Measurements from ENCODE around the gene GRB7. TPM values are rescaled to one million over a fixed set of nuclear protein-coding genes. Genes with fewer than 3 reads are reported as not detected.

Gene GRB7
- total RNA-seq, 1 donor from 2014 or later, result 1.6 TPM

DNA sequence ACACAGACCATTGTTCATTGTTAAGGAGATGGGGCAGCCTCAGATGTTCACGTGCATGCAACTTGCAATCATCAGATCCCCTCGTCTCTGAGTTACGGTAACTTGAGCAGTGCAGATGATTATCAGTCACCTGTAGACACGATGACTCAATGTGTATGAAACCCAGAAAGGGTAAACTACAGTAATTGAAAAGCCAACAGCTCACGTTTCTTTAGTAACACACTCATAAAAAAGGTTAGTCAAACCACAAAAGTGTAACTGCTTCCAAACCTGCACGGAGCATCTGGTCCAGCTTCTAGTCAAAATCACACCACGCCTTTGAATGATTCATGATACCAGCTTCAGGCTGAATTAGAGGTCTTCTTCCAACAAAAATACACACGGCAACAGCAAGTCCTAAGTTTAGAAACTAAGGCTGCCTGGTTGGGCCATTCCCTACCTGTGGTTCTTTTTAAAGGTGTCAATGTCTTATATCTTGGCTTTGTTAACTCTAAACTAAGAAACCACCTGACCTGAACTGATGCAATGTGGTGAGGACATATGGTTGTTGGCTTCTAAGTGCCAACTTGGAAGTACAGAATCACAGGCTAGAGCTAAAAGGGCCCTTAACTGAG is 32.3 kb downstream of the GRB7 start:
- no peak for DNase-seq (ENCODE audit: low spot score in 2 of 2)
- no peaks in the 10 kb centered on the region for H3K4me1 ChIP-seq
- intact Hi-C loops (cut with DNase I), result no loop called here
- no peak overlapping the region for H3K27ac ChIP-seq
- no peaks in the 10 kb centered on the region for H3K9me3 ChIP-seq
- no peak overlapping the region for H3K4me3 ChIP-seq
- H3K36me3 ChIP-seq, result no peaks in the 10 kb centered on the region
- TF ChIP-seq, protein P1, sequence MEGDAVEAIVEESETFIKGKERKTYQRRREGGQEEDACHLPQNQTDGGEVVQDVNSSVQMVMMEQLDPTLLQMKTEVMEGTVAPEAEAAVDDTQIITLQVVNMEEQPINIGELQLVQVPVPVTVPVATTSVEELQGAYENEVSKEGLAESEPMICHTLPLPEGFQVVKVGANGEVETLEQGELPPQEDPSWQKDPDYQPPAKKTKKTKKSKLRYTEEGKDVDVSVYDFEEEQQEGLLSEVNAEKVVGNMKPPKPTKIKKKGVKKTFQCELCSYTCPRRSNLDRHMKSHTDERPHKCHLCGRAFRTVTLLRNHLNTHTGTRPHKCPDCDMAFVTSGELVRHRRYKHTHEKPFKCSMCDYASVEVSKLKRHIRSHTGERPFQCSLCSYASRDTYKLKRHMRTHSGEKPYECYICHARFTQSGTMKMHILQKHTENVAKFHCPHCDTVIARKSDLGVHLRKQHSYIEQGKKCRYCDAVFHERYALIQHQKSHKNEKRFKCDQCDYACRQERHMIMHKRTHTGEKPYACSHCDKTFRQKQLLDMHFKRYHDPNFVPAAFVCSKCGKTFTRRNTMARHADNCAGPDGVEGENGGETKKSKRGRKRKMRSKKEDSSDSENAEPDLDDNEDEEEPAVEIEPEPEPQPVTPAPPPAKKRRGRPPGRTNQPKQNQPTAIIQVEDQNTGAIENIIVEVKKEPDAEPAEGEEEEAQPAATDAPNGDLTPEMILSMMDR (IDR thresholded peaks at IDR 0.05), result no peak
- H3K27me3 ChIP-seq, result no peaks in the 10 kb centered on the region

DNA sequence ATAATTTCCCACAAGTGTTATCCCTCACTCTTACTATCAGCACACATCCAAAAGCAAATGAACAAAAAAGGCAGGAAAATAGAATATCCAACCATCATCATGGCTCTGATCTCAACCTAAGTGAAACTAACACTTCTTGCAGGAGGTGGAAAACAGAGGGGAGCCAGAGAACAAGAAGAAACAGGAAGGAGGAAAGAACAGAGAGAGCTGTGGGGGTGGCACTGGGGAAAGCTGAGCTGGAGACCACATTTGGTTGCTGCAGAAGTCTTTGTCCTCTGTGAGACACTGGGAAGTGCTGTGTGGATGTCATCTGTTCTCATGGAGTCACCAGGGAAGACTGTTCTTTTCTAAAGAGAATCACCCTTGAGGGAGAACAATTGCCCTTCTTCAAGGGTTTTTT is 34.7 kb downstream of the GRB7 start:
- H3K27me3 ChIP-seq, result no peaks in the 10 kb centered on the region
- no peaks in the 10 kb centered on the region for H3K4me1 ChIP-seq
- intact Hi-C loops (cut with DNase I), result no loop called here
- no peak overlapping the region for H3K4me3 ChIP-seq
- no peak for DNase-seq (ENCODE audit: low spot score in 2 of 2)
- H3K9me3 ChIP-seq, result no peaks in the 10 kb centered on the region
- TF ChIP-seq, protein P1 (IDR thresholded peaks at IDR 0.05), result no peak
- H3K27ac ChIP-seq, result no peak overlapping the region
- no peaks in the 10 kb centered on the region for H3K36me3 ChIP-seq

DNA sequence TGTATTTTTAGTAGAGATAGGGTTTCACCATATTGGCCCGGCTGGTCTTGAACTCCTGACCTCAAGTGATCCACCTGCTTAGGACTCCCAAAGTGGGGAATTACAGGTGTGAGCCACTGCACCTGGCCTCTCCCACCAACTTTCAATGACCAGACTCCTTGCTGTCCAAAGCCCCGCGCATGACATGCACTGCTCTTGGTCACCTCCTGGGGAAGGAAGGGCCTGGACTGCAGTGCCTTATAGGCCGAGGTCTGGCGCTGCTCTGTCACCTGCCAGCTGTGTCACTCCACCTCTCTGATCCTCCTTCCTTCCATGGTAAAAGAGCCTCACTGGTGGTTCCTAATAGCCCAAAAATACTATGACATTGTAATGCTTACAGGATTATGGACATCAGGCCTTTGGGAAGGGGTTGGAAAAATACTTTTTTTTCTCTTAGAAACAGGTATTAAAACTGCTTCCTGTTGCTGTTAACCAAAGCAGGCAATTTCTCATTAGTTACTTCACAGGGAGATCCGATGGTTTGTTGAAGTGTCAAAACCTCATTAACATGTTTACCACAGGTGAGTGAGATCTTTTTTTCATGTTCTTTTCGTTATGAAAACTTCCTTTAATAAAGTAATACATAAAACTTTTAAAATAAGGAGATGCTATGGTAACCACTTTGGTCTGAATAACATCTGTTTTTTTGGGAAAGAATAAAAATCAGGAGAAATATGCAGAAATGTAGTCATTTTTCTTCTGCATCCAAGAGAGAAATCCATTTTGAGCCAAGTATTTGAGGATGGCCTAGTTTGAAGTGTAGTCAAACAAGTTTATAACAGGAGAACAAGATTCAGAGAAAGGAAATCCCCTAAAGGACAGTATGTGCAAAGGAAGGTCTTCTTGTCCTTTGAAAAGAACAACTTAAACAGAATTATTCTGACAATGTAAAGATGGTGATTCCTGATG is 35.5 kb downstream of the GRB7 start:
- Histone ChIP-seq H3K27me3 (no peaks in the 10 kb centered on the region), H3K4me1 (no peaks in the 10 kb centered on the region), H3K9me3 (no peaks in the 10 kb centered on the region), H3K4me3 (no peak overlapping the region), H3K36me3 (no peaks in the 10 kb centered on the region), H3K27ac (no peak overlapping the region)
- no peak for DNase-seq (ENCODE audit: low spot score in 2 of 2)
- TF ChIP-seq, protein P1 (IDR thresholded peaks at IDR 0.05), result no peak
- intact Hi-C loops (cut with DNase I), result no loop called here

DNA sequence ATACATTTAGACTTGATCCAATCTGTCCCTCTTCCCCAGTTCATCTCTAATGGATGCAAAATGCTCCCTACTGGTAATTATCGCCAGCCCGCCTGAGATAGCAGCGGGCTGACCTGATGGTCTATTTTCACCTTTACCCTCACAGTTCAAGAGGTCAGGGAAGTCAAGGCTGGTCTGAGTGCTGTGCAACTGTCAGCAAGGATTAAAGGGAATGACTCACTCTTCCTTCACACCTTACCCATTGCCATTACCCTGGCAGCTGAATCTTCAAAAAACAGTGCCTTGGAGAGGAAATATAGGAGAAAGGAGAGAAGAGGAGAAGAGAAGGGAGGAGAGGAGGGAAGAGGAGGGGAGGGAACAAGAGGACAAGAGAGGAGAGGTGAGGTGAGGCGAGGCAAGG is 36.3 kb downstream of the GRB7 start:
- H3K4me3 ChIP-seq, result no peak overlapping the region
- no peak overlapping the region for H3K27ac ChIP-seq
- TF ChIP-seq, protein P1 (IDR thresholded peaks at IDR 0.05), result no peak
- H3K9me3 ChIP-seq, result no peaks in the 10 kb centered on the region
- intact Hi-C loops (cut with DNase I), result no loop called here
- DNase-seq (ENCODE audit: low spot score in 2 of 2), result no peak
- H3K36me3 ChIP-seq, result no peaks in the 10 kb centered on the region
- H3K4me1 ChIP-seq, result no peaks in the 10 kb centered on the region
- no peaks in the 10 kb centered on the region for H3K27me3 ChIP-seq

DNA sequence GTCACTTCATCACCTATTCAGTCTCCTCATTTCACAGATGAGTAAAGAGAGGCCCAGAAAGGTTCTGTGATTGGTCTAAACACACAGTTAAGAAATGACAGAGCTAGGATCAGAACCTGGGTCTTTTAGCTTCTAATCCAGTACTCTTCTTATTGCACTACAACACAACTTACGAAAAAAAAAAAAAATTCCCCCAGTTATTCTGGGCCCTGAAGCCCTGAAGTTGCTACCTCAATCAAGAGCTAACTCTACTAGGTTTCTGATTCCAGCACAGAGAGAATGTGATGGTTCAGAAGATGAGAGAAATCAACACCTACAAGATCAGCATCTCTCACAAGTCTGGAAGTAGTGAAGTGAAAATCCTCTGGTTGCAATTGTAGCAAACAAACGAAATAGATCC is 37.3 kb downstream of the GRB7 start:
- intact Hi-C loops (cut with DNase I), result no loop called here
- Histone ChIP-seq H3K4me1 (no peaks in the 10 kb centered on the region), H3K27me3 (no peaks in the 10 kb centered on the region), H3K27ac (no peak overlapping the region), H3K9me3 (no peaks in the 10 kb centered on the region), H3K4me3 (no peak overlapping the region), H3K36me3 (no peaks in the 10 kb centered on the region)
- TF ChIP-seq, protein P1 (IDR thresholded peaks at IDR 0.05), result no peak
- no peak for DNase-seq (ENCODE audit: low spot score in 2 of 2)

Measured in ascending aorta (tissue), 2 donors.